ENCODE results near the gene MEF2B.
"Not testable (repeated sequence)": the region's sequence is repeated elsewhere in the genome, so short reads cannot be mapped to it uniquely, and the experiment has no call there.

MEF2B gene

GRCh38 chr19:19192910-19193423 is 22.9 kb upstream of the MEF2B start:
- no peak for DNase-seq

GRCh38 chr19:19192078-19192882 is 22.2 kb upstream of the MEF2B start, which contains the start of the genes BORCS8 and RFXANK:
BORCS8 (minus strand) TSS chr19:19192152; CDS start chr19:19192117, 35 bp downstream.
RFXANK (plus strand) TSS chr19:19192258; CDS start chr19:19193947, 1,689 bp downstream.
- peak; percentile 98 for DNase-seq

GRCh38 chr19:19191768-19192077 is 21.7 kb upstream of the MEF2B start:
- no peak for DNase-seq

- DNase-seq, result no peak
These were observed 16.7 kb upstream of the MEF2B start for GRCh38 chr19:19186742-19187141.

GRCh38 chr19:19185853-19186740 is 16.0 kb upstream of the MEF2B start:
- DNase-seq, result peak; percentile 71 to 76

- DNase-seq, result no peak
These were observed 11.5 kb upstream of the MEF2B start for GRCh38 chr19:19181488-19181998.

GRCh38 chr19:19179548-19180441 is 9.7 kb upstream of the MEF2B start:
- no peak for DNase-seq

- no peak for DNase-seq
These were observed 6.9 kb upstream of the MEF2B start for GRCh38 chr19:19176950-19177349.

GRCh38 chr19:19173243-19173642 is 3.2 kb upstream of the MEF2B start:
- DNase-seq, result not testable (repeated sequence)

GRCh38 chr19:19171821-19172532 is 1.9 kb upstream of the MEF2B start:
- no peak for DNase-seq

GRCh38 chr19:19170873-19171672 is 1.0 kb upstream of the MEF2B start:
- no peak for DNase-seq

GRCh38 chr19:19169236-19170052 is 619 bp downstream of the MEF2B start:
- DNase-seq, result no peak

GRCh38 chr19:19167612-19168011 is 2.5 kb downstream of the MEF2B start:
- DNase-seq, result no peak

GRCh38 chr19:19165396-19165795 is 4.7 kb downstream of the MEF2B start:
- DNase-seq, result no peak

GRCh38 chr19:19162495-19162894 is 7.6 kb downstream of the MEF2B start:
- DNase-seq, result no peak

- no peak for DNase-seq
These were observed 9.5 kb downstream of the MEF2B start for GRCh38 chr19:19160461-19161035.

GRCh38 chr19:19159534-19159933 is 10.5 kb downstream of the MEF2B start:
- no peak for DNase-seq

GRCh38 chr19:19157808-19158207 is 12.3 kb downstream of the MEF2B start:
- no peak for DNase-seq

- DNase-seq, result no peak
These were observed 14.4 kb downstream of the MEF2B start for GRCh38 chr19:19155495-19156219.
